Gastroesophageal sphincter (tissue), 4 donors: Measurements from ENCODE around the gene EIF2AK3. TPM values are rescaled to one million over a fixed set of nuclear protein-coding genes. Genes with fewer than 3 reads are reported as not detected.

Source experiments
- ATAC-seq: fragments of 150-250 bp; one replicate; pipeline ENCODE4 v1.9.1; 2016; ENCODE audit warnings: mild to moderate bottlenecking, moderate library complexity
- H3K27ac ChIP-seq, 4 donors: fragments of 200-600 bp; sonication (generic) in 3 of 4; 1 replicate in 3 of 4; 2 replicates in 1 of 4; pipeline ENCODE4 v1.5.1; 2016 to 2019
- H3K27me3 ChIP-seq: fragments of 200-600 bp; sonication (generic); one replicate; pipeline ENCODE4 v1.5.1; 2019
- H3K36me3 ChIP-seq, 2 donors: fragments of 200-600 bp; sonication (generic); one replicate each; pipeline ENCODE4 v1.5.1; 2019; ENCODE audit warnings: control low read depth in 1 of 2
- H3K4me1 ChIP-seq, 3 donors: fragments of 200-600 bp; sonication (generic); 1 replicate in 2 of 3; 2 replicates in 1 of 3; pipeline ENCODE4 v1.5.1; 2016 to 2019; ENCODE audit warnings: control low read depth in 2 of 3
- H3K4me3 ChIP-seq, 2 donors: fragments of 200-600 bp; sonication (generic); one replicate each; pipeline ENCODE4 v1.5.1; 2019; ENCODE audit warnings: mild to moderate bottlenecking in 1 of 2, moderate library complexity in 1 of 2
- H3K9me3 ChIP-seq, 3 donors: fragments of 200-600 bp; sonication (generic); one replicate each; pipeline ENCODE4 v1.5.1; 2017 to 2019; ENCODE audit warnings: control low read depth in 2 of 3
- CTCF ChIP-seq, 4 experiments: fragments of 200-600 bp in 2 of 4; fragments of 450-650 bp in 2 of 4; sonication (generic) in 1 of 4; IDR thresholded peaks; one replicate each; pipeline ENCODE4 v1.5.1; 2017 to 2019; ENCODE audit warnings: antibody characterized with exemption in 4 of 4, mild to moderate bottlenecking in 2 of 4, moderate library complexity in 2 of 4
- EP300 ChIP-seq: sonication (generic); formaldehyde crosslinking; IDR thresholded peaks from one replicate; pipeline ENCODE4 v1.6.1; 2017; ENCODE audit warnings: antibody characterized with exemption, mild to moderate bottlenecking
- POLR2A ChIP-seq, 2 donors: fragments of 450-650 bp; IDR thresholded peaks; one replicate each; pipeline ENCODE4 v1.6.1; 2017; ENCODE audit warnings: antibody characterized with exemption in 2 of 2, mild to moderate bottlenecking in 2 of 2, moderate library complexity in 1 of 2
- POLR2AphosphoS5 ChIP-seq: sonication (generic); formaldehyde crosslinking; IDR thresholded peaks from one replicate; pipeline ENCODE4 v1.6.1; 2017; ENCODE audit warnings: antibody characterized with exemption
- WGBS, 2 donors: methylation state at CpG; one replicate each; pipeline ENCODE4 v1.1.5; 2018; ENCODE audit warnings: low coverage in 1 of 2; 5-methylcytosine and 5-hydroxymethylcytosine counted together
- total RNA-seq, 4 donors: library from RNA; depleted of rRNA; stranded (reverse); fragments of >200 nt; gene quantifications; one replicate each; pipeline ENCODE4 v1.1.0, GENCODE V29; 2016

EIF2AK3 gene
- total RNA-seq, 4 donors from 2014 or later = 9.6 to 22.0 (median 14.7) TPM

- no peak for TF ChIP-seq POLR2A (IDR thresholded peaks at IDR 0.05)
- no peak for TF ChIP-seq EP300
- no peak for TF ChIP-seq POLR2AphosphoS5
- no peak for TF ChIP-seq CTCF (IDR thresholded peaks at IDR 0.05)
- 75% methylated on average over 1 of the region's 1 CpG; no CpG with 5 or more reads in 1 of the 2 donors for WGBS, 2 donors
- Histone ChIP-seq H3K4me1 (peaks cover 0 to 14% (median 0%) of the 10 kb centered on the region in 3 donors), H3K27me3 (no peaks in the 10 kb centered on the region), H3K27ac (no peak overlapping the region), H3K9me3 (no peaks in the 10 kb centered on the region), H3K4me3 (no peak overlapping the region), H3K36me3 (no peaks in the 10 kb centered on the region)
- no peak for ATAC-seq
Measured at GRCh38 chr2:88620015-88620414, 7.2 kb downstream of the EIF2AK3 start.

DNA sequence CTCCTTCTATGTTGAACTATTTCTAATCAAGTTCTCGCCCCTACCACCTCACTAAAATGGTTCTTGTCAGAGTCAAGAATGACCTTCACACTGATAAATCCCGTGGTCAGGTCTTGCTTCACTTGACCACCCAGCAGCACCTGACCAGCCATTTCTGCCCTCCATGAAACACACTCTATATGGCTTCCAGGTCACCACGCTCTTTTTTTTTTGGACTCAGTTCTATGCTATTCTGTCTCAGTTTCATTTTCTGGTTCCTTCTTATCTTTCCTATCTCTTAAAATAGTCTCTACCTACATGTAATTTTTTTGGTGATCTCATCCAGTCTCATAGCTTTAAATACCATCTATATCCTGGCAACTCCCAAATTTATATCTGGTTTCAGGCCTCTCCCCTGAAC, 11.4 kb downstream of the EIF2AK3 start:
- H3K27ac ChIP-seq = no peak overlapping the region
- WGBS, 2 donors = 89 to 91% methylated on average over 2 to 3 of the region's 3 CpGs
- no peaks in the 10 kb centered on the region for H3K9me3 ChIP-seq
- H3K36me3 ChIP-seq = peaks cover 0 to 23% of the 10 kb centered on the region in 2 donors
- no peaks in the 10 kb centered on the region for H3K27me3 ChIP-seq
- H3K4me1 ChIP-seq = peaks cover 0 to 19% (median 0%) of the 10 kb centered on the region in 3 donors
- no peak overlapping the region for H3K4me3 ChIP-seq
- no peak for ATAC-seq
- TF ChIP-seq POLR2AphosphoS5 = no peak

DNA sequence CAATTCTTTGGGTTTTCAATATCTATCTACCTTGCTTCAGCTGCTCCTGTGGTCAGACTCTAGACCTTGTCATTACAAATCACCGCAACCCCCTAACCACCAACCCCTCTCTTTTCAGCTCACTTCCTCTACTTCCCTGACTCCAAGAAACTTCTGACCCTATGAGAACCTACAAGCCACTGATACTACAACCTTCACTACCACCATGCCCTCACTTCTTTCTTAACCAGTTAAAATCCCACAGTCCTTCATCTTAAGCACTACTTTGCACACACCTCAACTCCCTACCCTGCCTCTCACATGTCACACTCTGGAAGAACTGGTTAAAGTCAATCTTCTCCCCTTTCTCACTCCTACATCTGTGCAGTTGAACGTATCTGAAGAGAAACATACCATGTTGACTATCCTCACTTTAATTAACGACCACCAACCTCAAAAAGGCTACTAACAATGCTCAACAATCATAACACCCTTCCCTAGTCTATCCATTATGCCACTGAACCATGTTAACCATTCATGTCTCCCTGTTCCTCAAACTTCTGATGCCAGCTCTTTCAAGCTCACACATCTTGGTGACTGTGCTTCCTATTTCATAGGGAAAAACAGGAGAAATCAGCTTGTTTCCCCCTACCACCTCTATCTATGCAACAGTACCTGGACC, 12.6 kb downstream of the EIF2AK3 start:
- no peak for TF ChIP-seq EP300
- TF ChIP-seq POLR2A (IDR thresholded peaks at IDR 0.05) = no peak
- TF ChIP-seq POLR2AphosphoS5 = no peak
- TF ChIP-seq CTCF (IDR thresholded peaks at IDR 0.05) = no peak
- Histone ChIP-seq H3K9me3 (no peaks in the 10 kb centered on the region), H3K27me3 (no peaks in the 10 kb centered on the region), H3K36me3 (peaks cover 0 to 24% of the 10 kb centered on the region in 2 donors), H3K4me3 (no peak overlapping the region), H3K27ac (no peak overlapping the region), H3K4me1 (peaks cover 0 to 19% (median 0%) of the 10 kb centered on the region in 3 donors)
- ATAC-seq = no peak
- 93 to 100% methylated on average over 2 to 3 of the region's 3 CpGs for WGBS, 2 donors

- no peak overlapping the region for H3K27ac ChIP-seq
- no peak for ATAC-seq
Measured at GRCh38 chr2:88613921-88614320, 13.3 kb downstream of the EIF2AK3 start.

DNA sequence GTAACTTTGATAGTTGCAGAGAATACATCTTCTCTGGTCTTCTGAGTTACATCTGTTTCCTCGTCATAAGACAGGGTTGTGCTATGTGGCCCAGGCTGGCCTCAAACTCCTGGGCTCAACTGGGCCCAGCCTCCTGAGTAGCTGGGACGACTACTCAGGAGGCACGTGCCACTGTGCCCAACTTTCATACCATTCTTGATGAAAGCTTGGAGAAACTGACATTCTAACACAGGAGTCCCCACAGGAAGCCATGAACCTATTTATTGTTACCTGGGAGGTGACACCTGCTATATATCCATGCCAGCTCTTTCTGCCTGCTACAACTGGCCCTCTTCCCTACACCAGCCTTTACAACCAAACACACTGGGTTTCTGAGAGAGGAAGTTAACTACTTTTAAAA, 19.1 kb downstream of the EIF2AK3 start:
- no peak for ATAC-seq
- no peak overlapping the region for H3K27ac ChIP-seq
- 93 to 94% methylated on average over 3 of the region's 3 CpGs for WGBS, 2 donors

More at GRCh38 chr2:88613921-88614320, 13.3 kb downstream of the EIF2AK3 start:
- WGBS, 2 donors = 90 to 93% methylated on average over 2 to 4 of the region's 4 CpGs
- H3K27me3 ChIP-seq = no peaks in the 10 kb centered on the region
- peaks cover 0 to 19% (median 0%) of the 10 kb centered on the region in 3 donors for H3K4me1 ChIP-seq
- H3K4me3 ChIP-seq = no peak overlapping the region
- H3K9me3 ChIP-seq = no peaks in the 10 kb centered on the region
- TF ChIP-seq CTCF (IDR thresholded peaks at IDR 0.05) = no peak
- TF ChIP-seq POLR2AphosphoS5 = peak; percentile 42
- peaks cover 0 to 24% of the 10 kb centered on the region in 2 donors for H3K36me3 ChIP-seq

More for the DNA sequence above, 19.1 kb downstream of the EIF2AK3 start:
- Histone ChIP-seq H3K4me3 (no peak overlapping the region), H3K27me3 (no peaks in the 10 kb centered on the region), H3K9me3 (no peaks in the 10 kb centered on the region), H3K36me3 (peaks cover 0 to 20% of the 10 kb centered on the region in 2 donors), H3K4me1 (no peaks in the 10 kb centered on the region)
- TF ChIP-seq POLR2A (IDR thresholded peaks at IDR 0.05) (no peak), POLR2AphosphoS5 (no peak), CTCF (IDR thresholded peaks at IDR 0.05) (no peak), EP300 (no peak)
